Motor neuron (in vitro differentiated cells): ENCODE measurements around the gene OR52D1. TPM values are rescaled to one million over a fixed set of nuclear protein-coding genes. Genes with fewer than 3 reads are reported as not detected.

ENCODE experiments used
- ATAC-seq, 8 experiments: fragments of 200-7000 bp; cut with Tn5 transposase; replicated peaks in 6 of 8; 2 replicates each; pipeline ENCODE4 v1.8.0; 2021; ENCODE audit warnings: mild to moderate bottlenecking in 8 of 8, moderate library complexity in 8 of 8
- H3K27ac ChIP-seq, 2 donors: fragments of 250-450 bp; sonication (Bioruptor Pico); 2 replicates each; pipeline ENCODE4 v1.9.0; 2021; ENCODE audit warnings: antibody characterized with exemption in 2 of 2, mild to moderate bottlenecking in 2 of 2, moderate library complexity in 1 of 2
- H3K4me1 ChIP-seq, 2 donors: fragments of 250-450 bp; sonication (Bioruptor Pico); replicated peaks in 1 of 2; 2 replicates each; pipeline ENCODE4 v1.6.1; 2021; ENCODE audit warnings: antibody characterized with exemption in 2 of 2, mild to moderate bottlenecking in 2 of 2, moderate library complexity in 1 of 2
- H3K4me3 ChIP-seq, 5 donors: fragments of 250-450 bp; sonication (Bioruptor Pico); 2 replicates each; pipeline ENCODE4 v1.9.0; 2021; ENCODE audit warnings: antibody characterized with exemption in 5 of 5, mild to moderate bottlenecking in 5 of 5, moderate library complexity in 4 of 5
- WGBS, 10 experiments: fragments of 450-650 bp; shearing (Covaris generic); methylation state at CpG; one replicate each; pipeline ENCODE4 v1.0.0; 2022; 5-methylcytosine and 5-hydroxymethylcytosine counted together
- in situ Hi-C, 9 experiments: fragments of 400-800 bp; cut with MboI; loops; one replicate each; pipeline ENCODE4 v1.15.0; 2021; ENCODE audit warnings: low sequenced_read_pairs in 9 of 9, low pct_unique_long_range_greater_than_20kb in 2 of 9; ENCODE audit not compliant: unreplicated experiment in 9 of 9
- total RNA-seq, 8 experiments: library from RNA; unstranded; fragments of 300-600 nt; gene quantifications; 2 replicates each; pipeline versions ENCODE4 v1.2.3 to v1.2.4, GENCODE V29; 2022

OR52D1 gene
- under 1 TPM in 5 of 8 experiments, not detected in 3; 0.22 to 0.57 (median 0.40) TPM for total RNA-seq

- in situ Hi-C loops = no loop called here
- no peak for ATAC-seq
These were observed at the start of gene OR52D1 for GRCh38 chr11:5488385-5488784. OR52D1 (plus strand) TSS chr11:5488685; CDS start chr11:5488707, 22 bp downstream.

GRCh38 chr11:5441414-5441813, 47.1 kb upstream of the OR52D1 start, which contains the start of gene OR51I1:
OR51I1 (minus strand) TSS chr11:5441514; CDS start chr11:5441514, 0 bp downstream.
- no peak within 1 kb of the TSS for H3K27ac ChIP-seq
- H3K4me3 ChIP-seq = no peak within 1 kb of the TSS
- in situ Hi-C loops = no loop called here
- H3K4me1 ChIP-seq = no peaks in the 10 kb centered on the region
- no peak for ATAC-seq
- WGBS, 10 experiments = 20 to 83% (median 25%) methylated on average over 1 to 2 of the region's 2 CpGs; no CpG with 5 or more reads in 5 of the 10 experiments

More at GRCh38 chr11:5488385-5488784, at the start of gene OR52D1:
- H3K27ac ChIP-seq = no peak within 1 kb of the TSS
- no peak within 1 kb of the TSS for H3K4me3 ChIP-seq
- H3K4me1 ChIP-seq = no peaks in the 10 kb centered on the region

GRCh38 chr11:5443835-5444393, 44.6 kb upstream of the OR52D1 start:
- H3K27ac ChIP-seq = no peak overlapping the region
- ATAC-seq = no peak
- WGBS, 10 experiments = 0 to 55% (median 5%) methylated on average over 1 to 2 of the region's 2 CpGs; no CpG with 5 or more reads in 1 of the 10 experiments
- H3K4me1 ChIP-seq = no peaks in the 10 kb centered on the region
- no peak overlapping the region for H3K4me3 ChIP-seq
- in situ Hi-C loops = no loop called here

- WGBS, 10 experiments = 33 to 100% (median 85%) methylated on average over 1 to 2 of the region's 2 CpGs; no CpG with 5 or more reads in 4 of the 10 experiments
- in situ Hi-C loops = no loop called here
- H3K27ac ChIP-seq = no peak within 1 kb of the TSS
- no peak within 1 kb of the TSS for H3K4me3 ChIP-seq
- no peaks in the 10 kb centered on the region for H3K4me1 ChIP-seq
- no peak for ATAC-seq
These were observed 39.5 kb upstream of the OR52D1 start, which contains the start of gene OR51I2 for GRCh38 chr11:5449023-5449422. OR51I2 (plus strand) TSS chr11:5449323; CDS start chr11:5453489, 4,166 bp downstream.

- Histone ChIP-seq H3K27ac (no peak overlapping the region), H3K4me1 (no peaks in the 10 kb centered on the region), H3K4me3 (no peak overlapping the region)
- in situ Hi-C loops = no loop called here
- no peak for ATAC-seq
- 0 to 91% (median 65%) methylated on average over 2 to 4 of the region's 4 CpGs; no CpG with 5 or more reads in 2 of the 10 experiments for WGBS, 10 experiments
These were observed 39.1 kb upstream of the OR52D1 start for GRCh38 chr11:5449432-5449831.

- WGBS, 10 experiments = 40 to 90% (median 89%) methylated on average over 1 to 7 of the region's 14 CpGs; no CpG with 5 or more reads in 7 of the 10 experiments
- in situ Hi-C loops = no loop called here
- no peak overlapping the region for H3K4me3 ChIP-seq
- ATAC-seq = no peak
- H3K4me1 ChIP-seq = no peaks in the 10 kb centered on the region
- H3K27ac ChIP-seq = no peak overlapping the region
These were observed 27.4 kb upstream of the OR52D1 start for GRCh38 chr11:5460983-5461621.

GRCh38 chr11:5467527-5467926, 21.0 kb upstream of the OR52D1 start:
- no peak overlapping the region for H3K27ac ChIP-seq
- no peak overlapping the region for H3K4me3 ChIP-seq
- WGBS, 10 experiments = 0 to 57% (median 30%) methylated on average over 1 to 2 of the region's 2 CpGs; no CpG with 5 or more reads in 2 of the 10 experiments
- H3K4me1 ChIP-seq = no peaks in the 10 kb centered on the region
- in situ Hi-C loops = no loop called here
- ATAC-seq = peak in 2 of 8 experiments; percentile 53 to 67

- in situ Hi-C loops = no loop called here
- H3K4me1 ChIP-seq = no peaks in the 10 kb centered on the region
- ATAC-seq = no peak
These were observed 14.6 kb upstream of the OR52D1 start for GRCh38 chr11:5473921-5474320.

GRCh38 chr11:5476186-5476819, 12.2 kb upstream of the OR52D1 start:
- Histone ChIP-seq H3K4me1 (no peaks in the 10 kb centered on the region), H3K27ac (no peak overlapping the region), H3K4me3 (no peak overlapping the region)
- in situ Hi-C loops = no loop called here
- 0 to 67% (median 39%) methylated on average over 1 to 2 of the region's 2 CpGs for WGBS, 10 experiments
- ATAC-seq = peak in 4 of 8 experiments; percentile 46 to 82 (median 77)

More at GRCh38 chr11:5473921-5474320, 14.6 kb upstream of the OR52D1 start:
- Histone ChIP-seq H3K27ac (no peak overlapping the region), H3K4me3 (no peak overlapping the region)

- in situ Hi-C loops = no loop called here
- Histone ChIP-seq H3K27ac (no peak overlapping the region), H3K4me1 (no peaks in the 10 kb centered on the region), H3K4me3 (no peak overlapping the region)
- 29 to 100% (median 83%) methylated on average over 1 to 3 of the region's 3 CpGs; no CpG with 5 or more reads in 2 of the 10 experiments for WGBS, 10 experiments
- no peak for ATAC-seq
These were observed 2.5 kb upstream of the OR52D1 start for GRCh38 chr11:5486003-5486402.

GRCh38 chr11:5486421-5486820, 2.1 kb upstream of the OR52D1 start:
- no peak for ATAC-seq
- no peaks in the 10 kb centered on the region for H3K4me1 ChIP-seq
- 24 to 58% (median 48%) methylated on average over 1 to 3 of the region's 3 CpGs; no CpG with 5 or more reads in 4 of the 10 experiments for WGBS, 10 experiments
- in situ Hi-C loops = no loop called here
- H3K4me3 ChIP-seq = no peak overlapping the region
- no peak overlapping the region for H3K27ac ChIP-seq

GRCh38 chr11:5488798-5489399, 414 bp downstream of the OR52D1 start:
- 40 to 100% (median 91%) methylated on average over 1 to 4 of the region's 4 CpGs; no CpG with 5 or more reads in 4 of the 10 experiments for WGBS, 10 experiments
- H3K27ac ChIP-seq = no peak overlapping the region
- no peak for ATAC-seq
- H3K4me1 ChIP-seq = no peaks in the 10 kb centered on the region
- in situ Hi-C loops = no loop called here
- H3K4me3 ChIP-seq = no peak overlapping the region
